HepG2 (cell line): Measurements from ENCODE around the gene RASAL3. TPM values are rescaled to one million over a fixed set of nuclear protein-coding genes. Genes with fewer than 3 reads are reported as not detected.

ENCODE experiments used
- MIER3 ChIP-seq: IDR thresholded peaks from 2 replicates; pipeline ENCODE4 v1.6.1; 2016; ENCODE audit warnings: missing compliant biosample characterization, borderline replicate concordance
- NFRKB ChIP-seq: fragments of 450-650 bp; IDR thresholded peaks from 2 replicates; pipeline ENCODE4 v1.6.1; 2017
- SOX13 ChIP-seq, 3 experiments: fragments of 450-650 bp in 1 of 3; sonication (generic) in 1 of 3; formaldehyde crosslinking in 1 of 3; IDR thresholded peaks in 2 of 3; conservative IDR thresholded peaks in 1 of 3; 2 replicates each; pipeline versions ENCODE4 v1.5.0 to v1.6.1; 2016 to 2020; ENCODE audit warnings: antibody characterized with exemption in 1 of 3, mild to moderate bottlenecking in 1 of 3, missing compliant biosample characterization in 1 of 3, missing genetic modification reagents in 1 of 3, moderate library complexity in 1 of 3
- SOX5 ChIP-seq: IDR thresholded peaks from 2 replicates; pipeline ENCODE4 v1.6.1; 2016; ENCODE audit warnings: borderline replicate concordance
- ZFP90 ChIP-seq: sonication (generic); formaldehyde crosslinking; IDR thresholded peaks from 2 replicates; pipeline ENCODE4 v1.8.0; 2022; ENCODE audit warnings: missing genetic modification reagents, mild to moderate bottlenecking, inconsistent platforms, borderline replicate concordance
- ZNF274 ChIP-seq: sonication (generic); formaldehyde crosslinking; IDR thresholded peaks from 2 replicates; pipeline ENCODE4 v1.5.1; 2020; ENCODE audit warnings: mild to moderate bottlenecking, missing genetic modification reagents
- ZNF709 ChIP-seq: sonication (generic); formaldehyde crosslinking; IDR thresholded peaks from 2 replicates; pipeline ENCODE4 v1.5.0; 2020; ENCODE audit warnings: mild to moderate bottlenecking, missing genetic modification reagents
- ZSCAN9 ChIP-seq: IDR thresholded peaks from 2 replicates; pipeline ENCODE4 v1.6.1; 2016; ENCODE audit warnings: borderline replicate concordance
- polyA plus RNA-seq, 8 experiments: library from polyadenylated mRNA; depleted of rRNA in 3 of 8; stranded (reverse) in 7 of 8; unstranded in 1 of 8; fragments of >200 nt; fragmentation: Illumina TruSeq in 4 of 8; extraction: Trizol in 4 of 8; gene quantifications; 2 replicates each; pipeline versions ENCODE4 v1.2.1 to v1.2.3, GENCODE V29; 2011 to 2016; ENCODE audit warnings: low read depth in 4 of 8, missing spikeins in 1 of 8, mixed read lengths in 1 of 8; ENCODE audit not compliant: insufficient read depth in 1 of 8
- total RNA-seq, 5 experiments: library from RNA; depleted of rRNA; stranded (reverse); fragments of >200 nt; fragmentation: Illumina TruSeq; extraction: Trizol; gene quantifications; 2 replicates each; pipeline ENCODE4 v1.2.3, GENCODE V29; 2016; ENCODE audit warnings: low read depth in 1 of 5
- TF ChIP-seq, protein P1 (sequence below): IDR thresholded peaks from 2 replicates; pipeline ENCODE4 v1.6.1; 2016; ENCODE audit warnings: low read depth, borderline replicate concordance
- TF ChIP-seq, protein P2 (sequence below): sonication (generic); formaldehyde crosslinking; IDR thresholded peaks from 2 replicates; pipeline ENCODE4 v1.4.0; 2020; ENCODE audit warnings: missing genetic modification reagents
- TF ChIP-seq, protein P3 (sequence below): sonication (generic); formaldehyde crosslinking; IDR thresholded peaks from 2 replicates; pipeline ENCODE4 v1.8.0; 2022; ENCODE audit warnings: mild to moderate bottlenecking, missing genetic modification reagents, moderate library complexity
- TF ChIP-seq, protein P4 (sequence below): sonication (generic); formaldehyde crosslinking; IDR thresholded peaks from one replicate; pipeline ENCODE4 v1.5.1; 2020; ENCODE audit warnings: mild to moderate bottlenecking, missing genetic modification reagents; ENCODE audit errors: not compliant biosample characterization
- TF ChIP-seq, protein P5 (sequence below): sonication (generic); formaldehyde crosslinking; IDR thresholded peaks from 2 replicates; pipeline ENCODE4 v1.4.0; 2020; ENCODE audit warnings: missing genetic modification reagents

The RASAL3 gene
- total and polyA plus RNA-seq, 2 of the 13 experiments (the other 11 are each of a cell fraction or from before 2014, with no cell fraction given): not detected

DNA sequence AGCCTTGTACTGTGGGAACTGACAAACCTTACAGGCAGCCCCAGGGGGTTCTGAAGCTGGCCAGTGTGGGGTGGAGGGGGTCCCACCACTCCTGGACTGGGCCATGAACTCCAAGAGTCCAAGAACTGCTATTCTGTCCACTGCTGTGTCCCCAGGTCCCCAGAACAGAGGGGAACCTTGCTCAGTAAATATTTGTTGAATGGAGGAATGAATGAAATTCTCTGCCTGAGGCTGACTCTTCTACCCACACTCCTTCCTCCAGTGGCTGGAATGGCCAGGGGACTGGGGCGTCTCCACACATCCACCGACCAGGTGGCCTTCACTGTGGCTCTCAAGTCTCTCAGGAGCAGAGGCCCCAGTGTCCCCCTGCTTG lies 26.2 kb downstream of the RASAL3 start (continued):
- TF ChIP-seq, protein P1, sequence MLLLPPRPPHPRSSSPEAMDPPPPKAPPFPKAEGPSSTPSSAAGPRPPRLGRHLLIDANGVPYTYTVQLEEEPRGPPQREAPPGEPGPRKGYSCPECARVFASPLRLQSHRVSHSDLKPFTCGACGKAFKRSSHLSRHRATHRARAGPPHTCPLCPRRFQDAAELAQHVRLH (CRISPR knock-in tag): no peak
- TF ChIP-seq, protein P2, sequence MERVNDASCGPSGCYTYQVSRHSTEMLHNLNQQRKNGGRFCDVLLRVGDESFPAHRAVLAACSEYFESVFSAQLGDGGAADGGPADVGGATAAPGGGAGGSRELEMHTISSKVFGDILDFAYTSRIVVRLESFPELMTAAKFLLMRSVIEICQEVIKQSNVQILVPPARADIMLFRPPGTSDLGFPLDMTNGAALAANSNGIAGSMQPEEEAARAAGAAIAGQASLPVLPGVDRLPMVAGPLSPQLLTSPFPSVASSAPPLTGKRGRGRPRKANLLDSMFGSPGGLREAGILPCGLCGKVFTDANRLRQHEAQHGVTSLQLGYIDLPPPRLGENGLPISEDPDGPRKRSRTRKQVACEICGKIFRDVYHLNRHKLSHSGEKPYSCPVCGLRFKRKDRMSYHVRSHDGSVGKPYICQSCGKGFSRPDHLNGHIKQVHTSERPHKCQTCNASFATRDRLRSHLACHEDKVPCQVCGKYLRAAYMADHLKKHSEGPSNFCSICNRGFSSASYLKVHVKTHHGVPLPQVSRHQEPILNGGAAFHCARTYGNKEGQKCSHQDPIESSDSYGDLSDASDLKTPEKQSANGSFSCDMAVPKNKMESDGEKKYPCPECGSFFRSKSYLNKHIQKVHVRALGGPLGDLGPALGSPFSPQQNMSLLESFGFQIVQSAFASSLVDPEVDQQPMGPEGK (CRISPR knock-in tag): peak; percentile 16; the same call in 1 of the 2 replicates
- TF ChIP-seq ZNF274 (CRISPR knock-in tag): no peak
- TF ChIP-seq, protein P3, sequence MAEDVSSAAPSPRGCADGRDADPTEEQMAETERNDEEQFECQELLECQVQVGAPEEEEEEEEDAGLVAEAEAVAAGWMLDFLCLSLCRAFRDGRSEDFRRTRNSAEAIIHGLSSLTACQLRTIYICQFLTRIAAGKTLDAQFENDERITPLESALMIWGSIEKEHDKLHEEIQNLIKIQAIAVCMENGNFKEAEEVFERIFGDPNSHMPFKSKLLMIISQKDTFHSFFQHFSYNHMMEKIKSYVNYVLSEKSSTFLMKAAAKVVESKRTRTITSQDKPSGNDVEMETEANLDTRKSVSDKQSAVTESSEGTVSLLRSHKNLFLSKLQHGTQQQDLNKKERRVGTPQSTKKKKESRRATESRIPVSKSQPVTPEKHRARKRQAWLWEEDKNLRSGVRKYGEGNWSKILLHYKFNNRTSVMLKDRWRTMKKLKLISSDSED (CRISPR knock-in tag): no peak
- TF ChIP-seq SOX13 (IDR thresholded peaks at IDR 0.05): no peak
- 0 out of 4 replicates have a peak, but pooled peaks of 1 of the 2 experiments have one; percentile 29 for TF ChIP-seq SOX13 (CRISPR knock-in tag; conservative IDR thresholded peaks at IDR 0.05 in 1 of 2, IDR thresholded peaks at IDR 0.05 in 1 of 2)
- TF ChIP-seq, protein P4, sequence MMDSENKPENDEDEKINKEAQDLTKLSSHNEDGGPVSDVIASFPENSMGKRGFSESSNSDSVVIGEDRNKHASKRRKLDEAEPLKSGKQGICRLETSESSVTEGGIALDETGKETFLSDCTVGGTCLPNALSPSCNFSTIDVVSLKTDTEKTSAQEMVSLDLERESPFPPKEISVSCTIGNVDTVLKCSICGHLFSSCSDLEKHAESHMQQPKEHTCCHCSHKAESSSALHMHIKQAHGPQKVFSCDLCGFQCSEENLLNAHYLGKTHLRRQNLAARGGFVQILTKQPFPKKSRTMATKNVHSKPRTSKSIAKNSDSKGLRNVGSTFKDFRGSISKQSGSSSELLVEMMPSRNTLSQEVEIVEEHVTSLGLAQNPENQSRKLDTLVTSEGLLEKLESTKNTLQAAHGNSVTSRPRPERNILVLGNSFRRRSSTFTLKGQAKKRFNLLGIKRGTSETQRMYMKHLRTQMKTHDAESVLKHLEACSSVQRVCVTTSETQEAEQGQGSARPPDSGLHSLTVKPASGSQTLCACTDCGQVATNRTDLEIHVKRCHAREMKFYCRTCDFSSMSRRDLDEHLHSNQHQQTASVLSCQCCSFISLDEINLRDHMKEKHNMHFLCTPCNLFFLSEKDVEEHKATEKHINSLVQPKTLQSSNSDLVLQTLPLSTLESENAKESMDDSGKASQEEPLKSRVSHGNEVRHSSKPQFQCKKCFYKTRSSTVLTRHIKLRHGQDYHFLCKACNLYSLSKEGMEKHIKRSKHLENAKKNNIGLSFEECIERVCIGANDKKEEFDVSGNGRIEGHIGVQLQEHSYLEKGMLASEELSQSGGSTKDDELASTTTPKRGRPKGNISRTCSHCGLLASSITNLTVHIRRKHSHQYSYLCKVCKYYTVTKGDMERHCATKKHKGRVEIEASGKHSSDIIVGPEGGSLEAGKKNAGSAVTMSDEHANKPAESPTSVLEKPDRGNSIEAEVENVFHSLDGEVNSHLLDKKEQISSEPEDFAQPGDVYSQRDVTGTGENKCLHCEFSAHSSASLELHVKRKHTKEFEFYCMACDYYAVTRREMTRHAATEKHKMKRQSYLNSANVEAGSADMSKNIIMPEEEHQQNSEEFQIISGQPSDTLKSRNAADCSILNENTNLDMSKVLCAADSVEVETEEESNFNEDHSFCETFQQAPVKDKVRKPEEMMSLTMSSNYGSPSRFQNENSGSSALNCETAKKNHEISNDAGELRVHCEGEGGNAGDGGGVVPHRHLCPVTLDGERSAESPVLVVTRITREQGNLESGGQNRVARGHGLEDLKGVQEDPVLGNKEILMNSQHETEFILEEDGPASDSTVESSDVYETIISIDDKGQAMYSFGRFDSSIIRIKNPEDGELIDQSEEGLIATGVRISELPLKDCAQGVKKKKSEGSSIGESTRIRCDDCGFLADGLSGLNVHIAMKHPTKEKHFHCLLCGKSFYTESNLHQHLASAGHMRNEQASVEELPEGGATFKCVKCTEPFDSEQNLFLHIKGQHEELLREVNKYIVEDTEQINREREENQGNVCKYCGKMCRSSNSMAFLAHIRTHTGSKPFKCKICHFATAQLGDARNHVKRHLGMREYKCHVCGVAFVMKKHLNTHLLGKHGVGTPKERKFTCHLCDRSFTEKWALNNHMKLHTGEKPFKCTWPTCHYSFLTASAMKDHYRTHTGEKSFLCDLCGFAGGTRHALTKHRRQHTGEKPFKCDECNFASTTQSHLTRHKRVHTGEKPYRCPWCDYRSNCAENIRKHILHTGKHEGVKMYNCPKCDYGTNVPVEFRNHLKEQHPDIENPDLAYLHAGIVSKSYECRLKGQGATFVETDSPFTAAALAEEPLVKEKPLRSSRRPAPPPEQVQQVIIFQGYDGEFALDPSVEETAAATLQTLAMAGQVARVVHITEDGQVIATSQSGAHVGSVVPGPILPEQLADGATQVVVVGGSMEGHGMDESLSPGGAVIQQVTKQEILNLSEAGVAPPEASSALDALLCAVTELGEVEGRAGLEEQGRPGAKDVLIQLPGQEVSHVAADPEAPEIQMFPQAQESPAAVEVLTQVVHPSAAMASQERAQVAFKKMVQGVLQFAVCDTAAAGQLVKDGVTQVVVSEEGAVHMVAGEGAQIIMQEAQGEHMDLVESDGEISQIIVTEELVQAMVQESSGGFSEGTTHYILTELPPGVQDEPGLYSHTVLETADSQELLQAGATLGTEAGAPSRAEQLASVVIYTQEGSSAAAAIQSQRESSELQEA (CRISPR knock-in tag): no peak
- TF ChIP-seq, protein P5, sequence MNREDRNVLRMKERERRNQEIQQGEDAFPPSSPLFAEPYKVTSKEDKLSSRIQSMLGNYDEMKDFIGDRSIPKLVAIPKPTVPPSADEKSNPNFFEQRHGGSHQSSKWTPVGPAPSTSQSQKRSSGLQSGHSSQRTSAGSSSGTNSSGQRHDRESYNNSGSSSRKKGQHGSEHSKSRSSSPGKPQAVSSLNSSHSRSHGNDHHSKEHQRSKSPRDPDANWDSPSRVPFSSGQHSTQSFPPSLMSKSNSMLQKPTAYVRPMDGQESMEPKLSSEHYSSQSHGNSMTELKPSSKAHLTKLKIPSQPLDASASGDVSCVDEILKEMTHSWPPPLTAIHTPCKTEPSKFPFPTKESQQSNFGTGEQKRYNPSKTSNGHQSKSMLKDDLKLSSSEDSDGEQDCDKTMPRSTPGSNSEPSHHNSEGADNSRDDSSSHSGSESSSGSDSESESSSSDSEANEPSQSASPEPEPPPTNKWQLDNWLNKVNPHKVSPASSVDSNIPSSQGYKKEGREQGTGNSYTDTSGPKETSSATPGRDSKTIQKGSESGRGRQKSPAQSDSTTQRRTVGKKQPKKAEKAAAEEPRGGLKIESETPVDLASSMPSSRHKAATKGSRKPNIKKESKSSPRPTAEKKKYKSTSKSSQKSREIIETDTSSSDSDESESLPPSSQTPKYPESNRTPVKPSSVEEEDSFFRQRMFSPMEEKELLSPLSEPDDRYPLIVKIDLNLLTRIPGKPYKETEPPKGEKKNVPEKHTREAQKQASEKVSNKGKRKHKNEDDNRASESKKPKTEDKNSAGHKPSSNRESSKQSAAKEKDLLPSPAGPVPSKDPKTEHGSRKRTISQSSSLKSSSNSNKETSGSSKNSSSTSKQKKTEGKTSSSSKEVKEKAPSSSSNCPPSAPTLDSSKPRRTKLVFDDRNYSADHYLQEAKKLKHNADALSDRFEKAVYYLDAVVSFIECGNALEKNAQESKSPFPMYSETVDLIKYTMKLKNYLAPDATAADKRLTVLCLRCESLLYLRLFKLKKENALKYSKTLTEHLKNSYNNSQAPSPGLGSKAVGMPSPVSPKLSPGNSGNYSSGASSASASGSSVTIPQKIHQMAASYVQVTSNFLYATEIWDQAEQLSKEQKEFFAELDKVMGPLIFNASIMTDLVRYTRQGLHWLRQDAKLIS (CRISPR knock-in tag): no peak
- peak; percentile 26; the same call in 1 of the 2 replicates for TF ChIP-seq SOX5 (CRISPR knock-in tag)
- TF ChIP-seq MIER3 (CRISPR knock-in tag): no peak
- TF ChIP-seq ZSCAN9 (CRISPR knock-in tag): 0 out of 2 replicates have a peak, but pooled peaks have one; percentile 5
- TF ChIP-seq ZNF709 (CRISPR knock-in tag): 0 out of 2 replicates have a peak, but pooled peaks have one; percentile 50
- TF ChIP-seq ZFP90 (CRISPR knock-in tag): 0 out of 2 replicates have a peak, but pooled peaks have one; percentile 5
- TF ChIP-seq NFRKB: no peak
